Lower leg skin (tissue), 4 donors: Measurements from ENCODE around the gene SLC9A2. TPM values are rescaled to one million over a fixed set of nuclear protein-coding genes. Genes with fewer than 3 reads are reported as not detected.

ENCODE experiments used
- DNase-seq, 2 donors: peaks; one replicate each; pipeline ENCODE4 v3.0.0-alpha.2; 2019; ENCODE audit warnings: low spot score in 2 of 2
- H3K4me3 ChIP-seq: fragments of 200-600 bp; sonication (generic); 2 replicates; pipeline ENCODE4 v1.5.1; 2017; ENCODE audit warnings: mild to moderate bottlenecking, low read depth; ENCODE audit not compliant: poor library complexity, severe bottlenecking
- POLR2A ChIP-seq, 2 donors: fragments of 450-650 bp; IDR thresholded peaks; one replicate each; pipeline ENCODE4 v1.6.1; 2016 to 2017; ENCODE audit warnings: antibody characterized with exemption in 2 of 2, mild to moderate bottlenecking in 1 of 2, moderate library complexity in 1 of 2
- WGBS, 2 donors: methylation state at CpG; one replicate each; pipeline ENCODE4 v1.1.5; 2018; 5-methylcytosine and 5-hydroxymethylcytosine counted together
- intact Hi-C: fragments of 100-400 bp; cut with DNase I; formaldehyde crosslinking; loops from one replicate; pipeline ENCODE4 v1.15.0; 2023; ENCODE audit warnings: low total_unique reads
- total RNA-seq, 4 donors: library from RNA; depleted of rRNA; stranded (reverse); fragments of >200 nt; gene quantifications; one replicate each; pipeline ENCODE4 v1.1.0, GENCODE V29; 2016
- TF ChIP-seq, protein P1 (sequence below), 3 donors: fragments of 450-650 bp; IDR thresholded peaks; one replicate each; pipeline ENCODE4 v1.5.1; 2016; ENCODE audit warnings: antibody characterized with exemption in 3 of 3, mild to moderate bottlenecking in 3 of 3, moderate library complexity in 2 of 3

Gene SLC9A2
- total RNA-seq, 4 donors from 2014 or later: 0.55 to 6.8 (median 3.0) TPM

DNA sequence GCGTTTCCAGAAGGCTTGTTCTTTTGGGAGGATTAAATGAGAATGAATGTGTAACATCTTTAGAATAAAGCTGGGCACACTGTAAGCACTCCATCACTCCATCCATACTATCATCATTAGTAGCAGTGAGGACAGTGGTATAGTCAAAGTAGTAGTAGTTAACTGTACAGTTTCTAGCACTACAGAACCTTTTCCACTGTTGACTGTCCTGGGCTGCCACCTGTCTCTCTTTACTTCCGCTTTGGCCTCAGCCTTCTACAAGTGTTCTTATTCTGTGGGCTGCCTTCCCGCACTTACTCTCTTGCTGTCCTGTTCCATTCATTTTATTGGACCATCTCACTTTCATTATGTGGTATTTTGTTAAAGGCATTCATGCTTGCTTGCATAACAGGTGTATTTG is 3.3 kb downstream of the SLC9A2 start:
- intact Hi-C loops: no loop called here
- H3K4me3 ChIP-seq: no peak overlapping the region
- TF ChIP-seq POLR2A (IDR thresholded peaks at IDR 0.05): no peak
- TF ChIP-seq, protein P1, sequence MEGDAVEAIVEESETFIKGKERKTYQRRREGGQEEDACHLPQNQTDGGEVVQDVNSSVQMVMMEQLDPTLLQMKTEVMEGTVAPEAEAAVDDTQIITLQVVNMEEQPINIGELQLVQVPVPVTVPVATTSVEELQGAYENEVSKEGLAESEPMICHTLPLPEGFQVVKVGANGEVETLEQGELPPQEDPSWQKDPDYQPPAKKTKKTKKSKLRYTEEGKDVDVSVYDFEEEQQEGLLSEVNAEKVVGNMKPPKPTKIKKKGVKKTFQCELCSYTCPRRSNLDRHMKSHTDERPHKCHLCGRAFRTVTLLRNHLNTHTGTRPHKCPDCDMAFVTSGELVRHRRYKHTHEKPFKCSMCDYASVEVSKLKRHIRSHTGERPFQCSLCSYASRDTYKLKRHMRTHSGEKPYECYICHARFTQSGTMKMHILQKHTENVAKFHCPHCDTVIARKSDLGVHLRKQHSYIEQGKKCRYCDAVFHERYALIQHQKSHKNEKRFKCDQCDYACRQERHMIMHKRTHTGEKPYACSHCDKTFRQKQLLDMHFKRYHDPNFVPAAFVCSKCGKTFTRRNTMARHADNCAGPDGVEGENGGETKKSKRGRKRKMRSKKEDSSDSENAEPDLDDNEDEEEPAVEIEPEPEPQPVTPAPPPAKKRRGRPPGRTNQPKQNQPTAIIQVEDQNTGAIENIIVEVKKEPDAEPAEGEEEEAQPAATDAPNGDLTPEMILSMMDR (IDR thresholded peaks at IDR 0.05): no peak
- no peak for DNase-seq
- 81 to 82% methylated on average over 3 of the region's 3 CpGs for WGBS, 2 donors

DNA sequence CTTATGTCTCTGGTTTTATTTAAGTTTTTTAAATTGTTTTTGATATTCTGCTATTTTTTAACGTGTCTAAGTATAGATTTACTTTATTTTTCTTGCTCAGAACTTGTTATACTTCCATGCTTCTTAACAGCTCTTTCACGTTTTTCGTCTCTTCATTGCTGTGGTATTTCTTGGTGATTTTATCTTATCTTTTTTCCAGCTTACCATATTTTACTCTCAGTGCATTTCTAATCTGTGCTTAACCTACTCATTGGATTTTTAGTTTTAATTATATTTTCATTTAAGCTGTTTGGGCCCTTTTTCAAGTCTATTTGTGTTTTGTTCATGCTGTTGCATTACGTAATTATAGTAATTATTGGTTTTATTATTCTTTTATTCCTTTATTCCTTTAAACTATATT is 11.1 kb downstream of the SLC9A2 start:
- 75 to 76% methylated on average over 4 of the region's 4 CpGs for WGBS, 2 donors
- H3K4me3 ChIP-seq: no peak overlapping the region
- intact Hi-C loops: no loop called here
- DNase-seq: no peak
- TF ChIP-seq, protein P1 (IDR thresholded peaks at IDR 0.05): no peak
- no peak for TF ChIP-seq POLR2A (IDR thresholded peaks at IDR 0.05)

DNA sequence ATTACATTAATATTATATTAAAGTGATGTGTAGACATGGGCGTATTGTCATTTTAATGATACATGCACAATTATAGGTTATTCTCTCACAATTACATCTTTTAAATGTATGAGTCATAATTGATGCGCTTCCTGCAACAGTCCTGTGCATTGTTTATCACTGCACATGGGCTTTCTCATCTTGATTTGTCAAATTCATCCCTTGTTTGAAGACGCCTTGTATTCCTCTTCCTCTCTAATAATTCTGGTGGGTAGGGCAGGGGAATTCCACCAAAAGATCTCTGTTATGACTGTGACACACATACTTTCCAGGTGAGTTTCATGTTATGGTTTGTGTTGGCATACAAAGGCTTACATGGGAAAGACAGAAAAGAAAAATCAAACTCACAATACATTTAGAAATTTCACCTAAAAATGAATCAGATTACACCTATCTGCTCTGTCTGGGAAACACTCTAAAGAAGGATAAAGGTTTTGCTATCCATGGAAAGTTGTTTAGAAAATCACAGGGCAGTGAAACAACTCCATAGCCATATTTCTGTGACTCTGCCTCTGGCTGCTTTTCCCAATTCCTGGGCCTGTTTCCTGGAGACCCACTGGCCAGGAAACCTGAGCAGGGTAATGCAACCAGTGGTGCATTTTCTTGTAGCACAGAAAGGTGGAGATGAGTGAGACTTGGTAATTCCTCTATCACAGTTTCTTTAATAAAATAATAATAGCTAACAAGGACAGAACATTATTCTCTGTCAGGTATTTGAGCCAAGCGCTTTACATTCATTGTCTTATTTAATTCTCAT is 13.2 kb downstream of the SLC9A2 start:
- no peak for DNase-seq
- intact Hi-C loops: no loop called here
- 81 to 86% methylated on average over 4 of the region's 4 CpGs for WGBS, 2 donors
- no peak overlapping the region for H3K4me3 ChIP-seq
- TF ChIP-seq POLR2A (IDR thresholded peaks at IDR 0.05): no peak
- TF ChIP-seq, protein P1 (IDR thresholded peaks at IDR 0.05): no peak

DNA sequence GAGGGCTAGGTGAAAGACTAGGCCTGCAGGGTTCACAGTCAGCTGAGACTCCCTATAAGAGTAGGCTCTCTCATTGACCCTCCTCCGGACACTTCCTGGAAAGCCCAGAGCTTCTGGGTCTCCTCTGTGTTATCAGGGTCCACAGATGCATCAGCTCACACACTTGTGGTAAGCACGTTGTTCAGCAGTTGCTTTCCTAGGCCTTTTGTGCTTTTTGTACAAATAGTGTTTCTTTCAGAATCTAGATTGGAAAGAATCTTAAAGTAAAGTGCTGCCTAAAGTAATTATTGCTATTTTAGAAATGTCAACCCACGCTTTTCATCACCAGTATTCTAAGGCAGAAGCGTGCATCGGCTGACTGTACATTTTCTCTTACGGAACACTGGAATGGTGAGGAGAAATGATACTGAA is 15.5 kb downstream of the SLC9A2 start:
- TF ChIP-seq, protein P1 (IDR thresholded peaks at IDR 0.05): no peak
- TF ChIP-seq POLR2A (IDR thresholded peaks at IDR 0.05): no peak
- DNase-seq: no peak
- 93 to 94% methylated on average over 6 of the region's 6 CpGs for WGBS, 2 donors
- intact Hi-C loops: no loop called here
- no peak overlapping the region for H3K4me3 ChIP-seq

DNA sequence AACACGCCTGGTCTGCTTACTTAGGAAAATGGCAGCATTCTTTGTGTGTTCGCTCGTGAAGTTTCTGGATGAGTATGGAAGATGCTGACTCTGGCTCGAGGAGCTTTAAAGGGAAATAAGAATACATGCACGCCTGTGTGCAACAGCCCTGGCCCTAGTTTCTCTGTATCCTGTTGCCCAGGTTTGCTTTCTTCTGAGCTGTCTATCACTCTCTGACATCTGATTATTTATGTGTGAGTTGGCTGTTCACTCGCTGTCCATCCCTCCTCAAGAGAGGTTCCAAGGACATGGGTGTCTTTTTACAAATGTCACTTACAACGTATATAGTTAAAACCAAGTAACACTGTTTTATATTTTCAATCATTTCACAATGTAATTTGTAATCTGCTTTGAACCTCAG is 16.0 kb downstream of the SLC9A2 start:
- TF ChIP-seq, protein P1 (IDR thresholded peaks at IDR 0.05): no peak
- no peak for TF ChIP-seq POLR2A (IDR thresholded peaks at IDR 0.05)
- no peak for DNase-seq
- H3K4me3 ChIP-seq: no peak overlapping the region
- intact Hi-C loops: no loop called here
- 93 to 95% methylated on average over 7 of the region's 7 CpGs for WGBS, 2 donors
